NCI-H82 treated with DMSO at 0.1 percent for 48 hours (cell line): ENCODE measurements around the gene RO60.
"Not testable (repeated sequence)": the region's sequence is repeated elsewhere in the genome, so short reads cannot be mapped to it uniquely, and the experiment has no call there.

Source experiments
- DNase-seq: peaks from one replicate; lab custom pipeline; 2025; ENCODE audit not compliant: unreplicated experiment; lab: John Stamatoyannopoulos, UW

Gene RO60

DNA sequence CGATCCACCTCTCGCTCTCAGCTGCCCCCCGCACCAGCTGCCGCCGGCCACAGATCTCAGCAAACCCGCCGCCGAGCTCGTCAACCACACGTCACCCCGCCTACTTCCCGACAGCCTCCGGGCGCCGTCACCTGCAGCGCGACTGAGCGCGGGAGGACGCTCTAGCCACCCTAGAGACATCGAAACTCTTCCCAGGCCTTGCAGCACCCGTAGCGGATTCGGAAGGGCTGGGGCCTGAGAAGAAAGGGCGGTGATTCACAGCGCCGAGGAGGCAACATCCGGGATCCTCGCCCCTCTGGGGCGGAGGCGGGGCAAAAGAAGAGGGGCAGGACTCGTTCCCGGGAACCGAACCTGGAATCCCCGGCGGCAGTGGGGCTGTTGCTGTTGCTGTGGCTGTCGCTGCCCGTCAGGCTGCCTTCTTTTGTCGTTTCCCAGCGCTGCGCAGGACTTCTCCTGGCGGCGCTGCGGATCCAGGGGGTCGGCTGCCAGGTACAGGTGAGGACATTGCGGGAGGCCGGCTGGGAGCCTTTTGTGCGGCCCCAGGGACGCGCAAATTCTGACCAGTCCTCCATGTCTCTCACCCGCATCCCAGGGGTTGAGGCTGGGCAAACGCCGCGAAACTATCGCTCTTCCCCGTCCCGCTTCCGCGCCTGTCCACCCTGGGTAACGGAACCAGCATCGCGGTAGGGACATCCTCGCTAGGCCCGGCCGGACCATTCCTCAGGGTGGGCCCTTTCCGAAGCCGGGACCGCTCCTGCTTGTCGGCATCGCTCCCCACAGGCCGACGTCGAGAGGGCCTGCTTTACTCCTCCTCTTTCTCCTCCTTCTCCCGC is at the start of gene RO60, which contains the start of gene UCHL5:
TSS of gene RO60 (plus strand) at position 331 of the 833 bp plus-strand sequence. CDS start 9,443 bp downstream, outside the sequence.
TSS of gene UCHL5 (minus strand) at position 79 of the 833 bp plus-strand sequence. CDS start 100 bp downstream, outside the sequence.
- peak; percentile 97 for DNase-seq

DNA sequence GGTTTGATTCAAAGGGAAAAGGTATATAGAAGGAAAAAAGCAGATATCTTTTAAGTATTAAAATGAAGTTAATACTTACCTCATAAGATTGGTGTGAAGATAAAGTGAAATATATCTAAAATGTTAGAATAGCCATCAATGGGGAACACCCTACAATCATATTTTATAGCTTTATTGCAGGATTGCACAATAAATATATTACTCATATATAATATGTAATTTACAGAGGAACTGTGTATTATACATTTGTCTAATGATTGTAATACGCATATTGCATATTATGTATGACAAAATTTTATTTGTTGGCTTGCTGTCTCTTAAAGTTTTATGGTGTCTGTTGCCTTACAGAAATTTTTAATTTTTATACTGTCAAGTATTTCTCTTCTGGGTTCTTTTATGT is 48.0 kb upstream of the RO60 start:
- DNase-seq: no peak

DNA sequence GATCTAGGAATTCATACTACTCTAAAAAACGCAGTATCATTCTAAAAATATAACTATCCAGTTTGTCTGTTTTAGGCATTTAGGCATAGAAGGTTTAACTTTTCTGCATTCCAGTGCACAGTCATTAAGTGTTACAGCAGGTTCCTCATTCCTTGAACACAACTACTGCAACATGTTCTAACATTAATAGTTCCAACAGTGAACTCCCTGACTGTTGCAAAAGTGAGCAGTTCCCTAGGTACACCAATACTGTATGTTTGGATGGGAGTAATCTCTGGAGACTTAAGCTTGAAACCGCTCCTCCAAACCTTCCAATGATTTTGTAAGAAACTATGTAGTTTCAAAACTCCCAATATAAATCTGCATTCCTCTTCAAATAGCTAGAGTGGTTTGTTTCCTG is 46.4 kb upstream of the RO60 start:
- no peak for DNase-seq

DNA sequence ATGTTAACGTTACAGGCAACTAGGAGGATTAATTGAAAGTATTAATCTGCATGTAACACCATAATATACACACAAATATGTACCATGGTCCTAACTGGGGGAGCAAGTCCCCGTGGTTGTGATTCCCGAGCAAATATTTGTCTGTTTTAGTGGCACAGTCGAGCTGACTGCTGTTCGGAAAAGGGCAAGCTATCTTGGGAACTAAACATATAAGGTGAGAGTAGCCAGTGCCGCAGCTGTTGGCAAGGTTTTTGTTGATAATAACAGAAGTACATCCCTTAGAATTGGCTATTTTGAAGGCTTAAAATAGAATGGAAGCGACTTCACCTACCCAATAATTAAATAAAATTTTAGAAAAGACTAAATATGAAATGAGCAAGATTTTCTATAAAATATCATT is 45.7 kb upstream of the RO60 start:
- DNase-seq: no peak

DNA sequence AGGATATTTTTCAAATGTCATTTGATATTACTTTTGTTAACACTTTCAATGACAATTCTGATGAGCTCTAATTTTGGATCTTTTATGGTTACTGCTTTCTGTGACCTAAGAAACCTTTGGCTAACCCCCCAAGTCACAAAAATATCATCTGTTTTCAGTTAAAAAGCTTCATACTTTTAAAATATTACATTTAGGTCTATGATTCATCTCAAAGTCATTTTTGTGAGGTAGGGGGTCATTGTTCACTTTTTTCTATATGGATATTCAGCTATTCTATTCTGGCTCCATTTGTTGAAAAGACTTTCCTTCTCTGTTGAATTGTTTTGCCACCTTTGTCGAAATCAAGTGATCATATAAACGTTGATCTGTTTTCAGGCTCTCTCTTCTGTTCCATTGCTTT is 45.0 kb upstream of the RO60 start:
- DNase-seq: no peak

DNA sequence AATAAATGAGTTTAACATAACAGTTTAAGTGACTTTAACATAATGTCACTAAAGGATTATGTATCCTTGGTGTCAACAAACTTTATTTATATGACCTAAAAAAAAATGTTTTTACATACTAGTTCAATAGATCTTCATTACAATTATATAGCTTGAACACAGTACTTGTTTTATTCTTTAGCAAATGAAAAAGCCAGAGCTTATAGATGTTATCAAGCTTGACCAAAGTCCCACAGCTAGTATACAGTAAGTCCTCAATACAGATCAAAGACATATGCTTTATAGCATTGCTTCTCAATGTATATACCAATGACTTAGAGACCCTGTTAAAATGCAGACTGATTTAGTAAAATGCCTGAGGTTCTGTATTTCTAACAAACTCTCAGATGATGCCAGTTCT is 42.6 kb upstream of the RO60 start:
- DNase-seq: no peak

DNA sequence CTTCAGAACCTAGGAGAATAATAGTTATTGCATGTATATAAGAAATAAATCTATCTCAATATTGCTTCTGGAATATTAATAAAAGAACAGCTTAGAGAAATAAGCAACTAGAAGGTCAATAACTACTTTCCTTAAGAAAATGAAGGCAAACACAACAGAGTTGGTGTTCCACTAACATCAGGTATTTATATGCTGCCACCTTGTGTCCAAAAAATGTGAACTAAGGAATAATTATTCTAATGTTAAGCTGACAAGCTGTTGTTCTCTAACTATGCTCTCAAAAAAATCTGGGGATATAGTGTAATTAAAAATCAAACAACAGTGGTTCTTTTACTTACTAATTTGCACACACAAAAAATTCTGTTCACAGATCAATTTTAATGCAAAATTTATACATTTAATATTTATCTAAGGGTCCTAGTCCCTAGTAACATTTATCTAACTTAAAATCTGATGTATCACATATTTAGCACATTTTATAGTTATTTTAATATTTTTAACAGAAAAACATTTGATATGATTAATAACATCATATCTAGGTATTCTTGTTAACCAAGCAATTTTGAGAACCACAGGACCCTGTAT is 39.9 kb upstream of the RO60 start:
- peak; percentile 63 for DNase-seq

DNA sequence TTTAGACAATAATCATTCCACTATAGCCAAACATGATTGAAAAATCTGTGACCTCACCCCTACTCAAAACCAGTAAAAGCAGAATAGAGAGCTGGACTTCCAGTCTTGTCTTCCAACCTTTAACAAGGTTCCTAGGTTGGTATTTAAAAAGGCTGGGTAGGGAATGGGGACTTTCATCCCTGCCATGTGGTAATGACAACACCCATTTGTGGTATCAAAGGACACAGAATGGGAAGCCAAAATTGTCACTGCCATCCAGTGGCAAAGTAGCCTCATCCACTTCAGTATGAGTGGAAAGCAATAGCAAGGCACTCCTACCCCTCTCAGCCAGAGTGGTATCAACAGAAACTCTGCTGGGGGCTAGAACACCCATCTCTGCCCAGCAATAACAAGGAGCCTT is 34.2 kb upstream of the RO60 start:
- no peak for DNase-seq

DNA sequence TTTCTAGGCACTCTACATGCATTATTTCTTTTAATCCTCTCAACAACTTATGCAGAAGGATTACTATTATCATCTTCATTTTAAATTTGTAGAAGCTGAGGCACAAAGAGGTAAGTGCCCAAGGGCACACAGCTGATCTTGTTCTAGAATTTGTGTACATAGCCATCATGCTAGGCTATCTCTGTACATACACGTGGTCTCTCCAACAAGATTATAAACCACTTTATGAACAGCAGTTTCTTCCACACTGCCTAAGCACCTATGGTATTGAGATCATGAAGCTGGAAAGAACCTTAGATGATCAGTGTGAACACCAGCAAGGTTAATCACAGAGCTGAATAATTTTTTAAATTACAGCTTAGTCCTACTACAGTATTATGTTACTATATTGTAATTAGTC is 29.1 kb upstream of the RO60 start:
- DNase-seq: no peak

DNA sequence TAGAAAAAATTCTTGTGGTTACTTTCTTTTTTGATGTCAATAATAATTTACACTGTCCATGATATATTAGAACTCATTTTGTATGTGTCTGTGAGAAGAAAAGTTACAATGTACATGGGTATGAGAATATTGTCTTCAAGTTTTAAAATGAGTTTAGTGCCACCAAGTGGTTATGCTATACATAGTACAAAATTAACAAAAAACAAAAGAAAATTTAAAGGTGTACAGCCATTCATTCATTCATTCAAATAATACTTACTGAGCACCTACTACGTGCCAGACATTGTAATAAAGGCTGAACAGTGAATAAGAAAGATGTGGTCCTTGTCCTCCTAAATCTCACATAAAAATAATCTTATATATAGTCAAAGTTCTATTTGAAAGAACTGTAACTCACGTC is 28.0 kb upstream of the RO60 start:
- DNase-seq: no peak

DNA sequence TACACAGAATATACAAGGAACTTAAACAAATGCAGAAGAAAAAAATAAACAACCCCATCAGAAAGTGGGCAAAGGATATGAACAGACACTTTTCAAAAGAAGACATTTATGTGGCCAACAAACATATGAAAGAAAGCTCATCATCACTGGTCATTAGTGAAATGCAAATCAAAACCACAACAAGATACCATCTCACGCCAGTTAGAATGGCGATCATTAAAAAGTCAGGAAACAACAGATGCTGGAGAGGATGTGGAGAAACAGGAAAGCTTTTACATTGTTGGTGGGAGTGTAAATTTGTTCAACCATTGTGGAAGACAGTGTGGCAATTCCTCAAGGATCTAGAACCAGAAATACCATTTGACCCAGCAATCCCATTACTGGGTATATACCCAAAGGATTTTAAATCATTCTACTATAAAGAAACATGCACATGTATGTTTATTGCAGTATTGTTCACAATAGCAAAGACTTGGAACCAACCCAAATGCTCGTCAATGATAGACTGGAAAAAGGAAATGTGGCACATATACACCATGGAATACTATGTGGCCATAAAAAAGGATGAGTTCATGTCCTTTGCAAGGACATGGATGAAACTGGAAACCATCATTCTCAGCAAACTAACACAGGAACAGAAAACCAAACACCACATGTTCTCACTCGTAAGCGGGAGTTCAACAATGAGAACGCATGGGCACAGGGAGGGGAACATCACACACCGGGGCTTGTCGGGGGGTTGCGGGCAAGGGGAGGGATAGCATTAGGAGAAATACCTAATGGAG is 26.6 kb upstream of the RO60 start:
- not testable (repeated sequence) for DNase-seq

DNA sequence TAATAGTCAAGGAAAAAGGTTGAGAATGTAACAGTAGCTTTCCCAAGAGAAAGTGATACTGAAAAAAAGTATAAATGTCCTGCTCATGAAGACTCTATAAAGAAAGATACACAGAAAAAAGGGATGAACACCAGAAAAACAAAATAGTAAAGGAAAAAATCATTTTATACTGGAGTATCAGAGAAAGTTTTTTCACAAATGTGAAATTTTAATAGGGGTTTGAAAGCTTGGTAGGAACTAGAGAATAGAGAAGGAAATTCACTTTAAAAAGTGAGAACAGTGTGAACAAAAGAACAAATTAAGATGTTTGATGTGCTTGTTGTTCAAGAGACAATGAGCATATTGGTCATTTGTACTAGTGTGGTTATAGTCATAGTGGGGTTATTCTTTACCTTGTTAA is 25.8 kb upstream of the RO60 start:
- DNase-seq: no peak

DNA sequence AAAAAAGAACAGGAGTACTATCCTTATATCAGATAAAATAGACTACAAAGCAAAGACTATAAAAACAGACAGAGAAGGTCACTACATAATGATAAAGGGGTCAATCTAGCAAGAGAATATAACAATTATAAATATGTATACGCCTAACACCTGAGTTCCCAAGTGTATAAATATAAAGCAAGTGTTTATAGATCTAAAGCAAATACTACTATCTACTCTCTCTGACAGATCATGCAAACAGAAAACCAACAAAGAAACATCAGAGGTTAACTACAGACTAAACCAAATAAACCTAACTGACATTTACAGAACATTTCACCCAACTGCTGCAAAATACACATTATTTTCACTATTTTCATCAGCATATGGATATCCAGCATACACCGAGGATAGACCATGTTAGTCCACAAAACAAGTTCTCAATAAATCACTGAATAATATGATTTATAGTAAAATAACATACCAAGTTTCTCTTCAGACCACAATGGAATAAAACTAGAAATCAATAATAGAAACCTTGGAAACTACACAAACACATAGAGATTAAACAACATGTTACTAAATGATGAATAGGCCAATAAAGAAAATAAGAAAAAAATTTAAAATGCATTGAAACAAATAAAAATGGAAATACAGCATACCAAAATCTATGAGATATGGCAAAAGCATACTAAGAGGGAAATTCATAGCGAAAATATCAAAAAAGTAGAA is 22.9 kb upstream of the RO60 start:
- no peak for DNase-seq

DNA sequence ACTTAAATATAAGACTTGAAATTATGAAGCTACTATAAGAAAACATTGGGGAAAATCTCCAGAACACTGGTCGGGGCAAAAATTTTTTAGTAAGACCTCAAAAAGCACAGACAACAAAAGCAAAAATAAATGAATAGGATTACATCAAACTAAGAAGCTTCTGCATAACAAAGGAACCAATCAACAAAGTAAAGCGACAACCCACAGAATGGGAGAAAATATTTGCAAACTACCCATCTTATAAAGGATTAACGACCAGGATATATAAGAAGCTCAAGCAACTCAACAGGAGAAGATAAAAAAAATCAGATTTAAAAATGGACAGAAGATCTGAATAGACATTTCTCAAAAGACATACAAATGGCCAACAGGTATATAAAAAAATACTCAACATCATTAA is 19.4 kb upstream of the RO60 start:
- DNase-seq: no peak

DNA sequence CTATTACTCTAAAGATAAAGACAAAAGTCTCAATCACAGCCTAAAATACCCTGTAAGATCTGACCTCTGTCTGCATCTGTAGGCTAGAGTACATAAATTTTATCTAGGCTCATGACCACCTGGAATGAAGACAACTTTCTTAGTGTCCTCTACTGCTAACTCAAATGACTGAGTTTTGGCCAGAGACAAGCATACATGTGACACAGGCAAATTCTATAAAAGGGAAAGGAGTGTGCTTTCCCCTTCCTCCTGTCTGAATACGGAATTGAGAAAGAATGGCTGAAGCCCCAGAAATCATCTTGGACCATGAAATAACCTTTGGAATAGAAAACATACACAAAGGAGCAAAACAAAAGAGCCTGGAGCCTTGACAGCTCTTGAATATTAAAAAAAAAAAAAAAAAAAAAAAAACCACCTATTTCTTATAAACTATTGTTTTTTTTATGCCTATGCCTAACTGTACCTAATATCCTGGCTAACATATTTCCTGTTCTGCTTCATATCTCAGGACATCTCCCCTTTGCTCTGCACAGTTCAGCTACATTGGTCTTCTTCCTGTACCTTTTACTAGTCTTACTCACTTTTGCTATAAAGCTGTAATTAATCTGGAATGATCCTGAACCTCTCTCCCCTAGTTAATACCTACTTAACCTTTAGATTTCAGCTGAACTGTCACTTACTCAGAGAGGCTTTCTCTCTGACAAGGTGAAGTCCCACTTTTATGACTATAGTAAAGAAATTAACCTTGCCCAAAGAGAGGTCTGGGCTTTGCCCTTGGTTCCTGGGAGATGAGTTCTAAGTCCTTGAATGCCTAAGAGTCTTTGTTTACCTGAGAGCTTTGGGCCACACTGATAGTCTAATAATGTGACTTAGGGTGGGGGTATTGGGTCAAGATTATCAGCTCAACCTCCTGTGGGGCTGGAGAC is 16.4 kb upstream of the RO60 start:
- peak; percentile 37 for DNase-seq

DNA sequence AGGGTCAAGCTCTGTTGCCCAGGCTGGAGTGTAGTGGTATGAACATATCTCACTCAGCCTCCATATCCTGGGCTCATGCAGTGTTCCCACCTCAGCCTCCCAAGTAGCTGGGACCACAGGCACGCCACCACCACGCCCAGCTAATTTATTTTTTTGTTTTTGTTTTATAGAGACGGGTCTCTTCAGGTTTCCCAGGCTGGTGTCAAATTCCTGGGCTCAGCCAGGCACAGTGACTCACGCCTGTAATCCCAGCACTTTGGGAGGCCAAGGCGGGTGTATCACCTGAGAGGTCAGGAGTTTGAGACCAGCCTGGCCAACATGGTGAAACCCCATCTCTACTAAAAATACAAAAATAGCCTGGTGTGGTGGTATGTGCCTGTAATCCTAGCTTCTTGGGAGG is 10.5 kb upstream of the RO60 start:
- DNase-seq: not testable (repeated sequence)

DNA sequence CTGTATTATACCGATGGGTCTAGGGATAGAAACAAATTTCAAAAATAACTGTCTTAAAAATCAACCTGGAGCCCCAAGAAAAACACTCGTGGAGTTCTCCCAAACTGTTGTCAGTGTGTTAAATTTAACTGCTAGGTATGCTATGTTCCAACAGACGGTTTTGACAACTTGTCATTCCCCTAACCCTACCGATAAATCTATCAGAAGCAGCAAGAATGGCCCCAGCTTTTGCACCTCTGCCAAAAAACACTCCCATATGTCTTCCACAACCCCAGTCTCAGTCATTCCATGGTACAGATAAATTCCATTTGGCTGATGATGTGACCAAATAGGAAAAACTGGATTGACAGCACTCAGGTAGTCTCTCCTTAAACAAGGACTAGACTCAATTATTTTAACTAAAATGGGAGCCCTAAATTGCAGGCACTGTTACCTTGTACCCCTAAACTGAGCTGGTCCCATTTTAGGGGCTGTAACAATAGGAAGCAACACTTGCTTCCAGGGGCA is 5.2 kb upstream of the RO60 start:
- DNase-seq: no peak

DNA sequence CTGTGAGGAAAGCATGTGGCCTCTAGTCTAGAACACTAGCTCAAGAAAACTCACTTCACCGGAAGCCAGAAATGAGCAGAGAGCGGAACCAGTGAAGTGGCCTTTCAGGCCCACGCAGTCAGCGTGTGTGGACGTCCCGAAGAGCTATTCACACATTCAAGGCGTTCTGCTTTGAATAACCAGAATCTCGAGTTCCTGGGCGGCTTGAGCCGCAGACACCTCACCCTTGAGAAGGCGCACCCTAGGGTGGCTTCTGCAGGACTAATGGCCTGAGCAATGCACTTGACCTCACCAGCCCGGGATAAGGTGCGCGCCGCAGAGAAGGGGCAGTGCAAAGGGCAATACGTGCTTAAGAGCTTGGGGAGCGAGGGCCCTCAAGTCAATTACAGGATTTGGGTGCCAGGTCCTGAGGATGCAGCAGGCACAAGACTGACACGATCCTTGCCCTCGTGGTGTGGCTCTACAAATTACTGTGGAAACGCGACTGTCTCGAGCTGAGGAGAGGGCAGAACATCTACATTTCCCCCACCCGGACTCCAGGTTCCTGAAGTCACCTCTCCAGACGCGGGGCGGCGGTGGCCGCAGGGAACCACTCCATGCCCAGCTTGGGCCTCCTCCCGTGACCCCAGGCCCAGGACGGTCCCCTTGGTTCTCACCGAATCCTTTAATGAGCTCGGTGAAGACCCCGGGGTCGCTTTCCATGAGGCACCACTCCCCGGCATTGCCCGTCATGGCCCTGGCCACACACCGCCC is 707 bp upstream of the RO60 start:
- DNase-seq: peak; percentile 30

DNA sequence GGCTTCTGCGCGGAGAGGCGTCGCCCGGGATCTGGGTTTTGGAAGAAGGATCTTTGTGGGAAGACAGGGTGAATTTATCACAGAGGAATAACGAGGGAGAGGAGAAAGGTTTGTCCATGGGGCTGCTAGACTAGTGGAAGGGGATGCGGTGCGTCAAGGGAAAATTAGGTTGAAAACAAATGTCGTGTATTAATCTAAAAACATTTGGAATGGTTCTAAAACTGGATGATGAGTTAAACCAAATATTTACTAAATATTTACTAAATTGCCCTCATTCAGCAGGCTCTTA is 647 bp downstream of the RO60 start:
- DNase-seq: no peak
